Measurements from ENCODE around the gene IFTAP.
A peak's percentile ranks its signal among the peaks of the same experiment; 100 is the strongest.
"Not testable (repeated sequence)": the region's sequence is repeated elsewhere in the genome, so short reads cannot be mapped to it uniquely, and the experiment has no call there.

IFTAP gene, protein sequence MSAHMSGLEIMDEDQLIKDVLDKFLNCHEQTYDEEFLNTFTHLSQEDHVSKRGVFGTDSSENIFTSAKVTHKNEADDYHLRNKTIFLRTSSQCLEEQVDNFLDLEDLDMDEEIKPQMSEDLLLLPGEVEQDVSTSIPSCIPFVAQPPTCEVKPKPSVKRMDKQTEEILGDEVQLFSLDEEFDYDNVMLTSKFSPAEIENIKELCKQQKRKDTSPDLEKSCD

DNA sequence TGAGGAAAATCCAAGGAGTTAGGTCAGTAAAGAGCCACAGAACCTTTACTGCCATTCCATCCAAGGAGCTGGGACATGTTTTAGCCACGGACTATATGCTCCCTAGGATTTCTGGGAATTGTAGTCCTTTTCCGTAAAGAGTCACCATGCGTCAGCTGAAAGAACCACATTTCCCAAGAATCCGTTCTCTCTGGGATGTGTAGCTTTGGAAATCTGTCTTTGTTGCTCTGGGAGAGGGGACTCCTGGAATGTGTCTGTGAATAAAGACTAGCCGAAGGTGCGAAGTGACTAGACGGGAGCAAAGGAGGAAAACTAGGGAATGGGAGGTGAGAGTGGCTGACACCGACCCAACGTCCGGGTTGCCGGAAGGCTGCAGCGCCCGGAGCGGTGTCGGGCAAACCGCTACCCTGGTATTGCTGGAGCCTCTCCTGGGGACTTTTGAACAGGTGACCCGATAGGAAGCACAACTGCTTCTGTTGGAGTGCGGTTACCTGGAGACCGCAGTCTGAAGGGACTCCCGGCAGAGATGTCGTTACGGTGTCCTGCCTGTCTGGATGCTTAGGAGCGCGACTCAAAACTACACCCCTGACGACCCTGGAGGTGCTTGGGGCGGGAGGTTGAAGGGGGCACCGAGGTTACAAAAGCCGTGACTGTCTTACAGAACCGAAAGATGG is at the start of gene IFTAP:
Gene IFTAP (plus strand): TSS at position 187 of the 674 bp plus-strand sequence. CDS start 15,602 bp downstream, outside the sequence.
- DNase-seq, result peak; percentile 18

DNA sequence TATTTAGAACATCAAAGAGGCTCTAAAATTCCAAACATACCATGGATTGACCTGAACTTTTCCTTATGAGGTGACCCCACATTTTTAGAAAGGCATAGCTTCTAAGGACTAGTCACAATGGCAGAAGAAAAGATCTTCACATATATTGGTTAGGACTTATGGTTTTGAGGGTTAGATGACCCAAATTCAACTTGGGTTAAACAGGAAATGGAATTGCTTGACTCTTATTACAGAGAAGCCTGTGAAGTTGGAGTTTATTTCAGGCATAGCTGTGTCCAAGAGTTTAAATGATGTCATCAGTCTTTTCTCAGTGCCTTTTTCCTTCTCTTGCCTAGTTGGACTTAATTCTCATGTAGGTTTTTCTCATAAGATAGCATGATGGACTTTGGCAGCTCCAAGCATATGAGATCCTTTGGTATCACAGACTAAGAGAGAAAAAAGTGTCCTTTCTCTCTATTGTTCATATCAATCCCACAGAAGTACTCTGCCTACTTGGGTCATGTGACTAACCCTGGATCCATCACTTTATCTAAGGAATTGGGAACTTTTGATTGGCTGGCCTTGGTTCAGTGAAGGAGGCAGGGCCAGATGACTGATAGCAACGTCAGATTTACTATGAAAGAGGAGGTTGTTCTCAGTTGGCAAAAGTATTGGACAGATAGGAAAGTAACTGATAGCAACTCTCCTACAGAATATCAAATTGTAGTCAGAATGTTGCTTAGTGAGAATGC is 43.8 kb upstream of the IFTAP start:
- no peak for DNase-seq

- not testable (repeated sequence) for DNase-seq
Measured at GRCh38 chr11:36557390-36557789, 36.9 kb upstream of the IFTAP start.

DNA sequence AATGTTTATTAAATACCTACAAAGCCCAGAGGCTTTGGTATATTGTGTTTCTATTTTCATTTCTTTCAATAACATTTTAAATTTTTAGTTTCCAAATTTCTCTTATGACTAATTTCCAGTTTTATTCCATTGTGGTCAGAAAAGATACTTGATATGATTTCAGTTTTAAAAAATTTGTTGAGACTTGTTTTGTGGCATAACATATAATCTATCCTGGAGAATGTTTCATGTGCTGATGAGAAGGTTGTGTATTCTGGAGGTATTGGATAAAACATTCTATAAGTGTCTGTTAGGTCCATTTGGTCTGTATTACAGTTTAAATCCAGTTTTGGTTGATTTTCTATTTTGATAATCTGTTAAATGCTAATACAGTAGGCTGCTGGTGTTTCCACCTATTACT is 36.3 kb upstream of the IFTAP start:
- DNase-seq, result no peak

DNA sequence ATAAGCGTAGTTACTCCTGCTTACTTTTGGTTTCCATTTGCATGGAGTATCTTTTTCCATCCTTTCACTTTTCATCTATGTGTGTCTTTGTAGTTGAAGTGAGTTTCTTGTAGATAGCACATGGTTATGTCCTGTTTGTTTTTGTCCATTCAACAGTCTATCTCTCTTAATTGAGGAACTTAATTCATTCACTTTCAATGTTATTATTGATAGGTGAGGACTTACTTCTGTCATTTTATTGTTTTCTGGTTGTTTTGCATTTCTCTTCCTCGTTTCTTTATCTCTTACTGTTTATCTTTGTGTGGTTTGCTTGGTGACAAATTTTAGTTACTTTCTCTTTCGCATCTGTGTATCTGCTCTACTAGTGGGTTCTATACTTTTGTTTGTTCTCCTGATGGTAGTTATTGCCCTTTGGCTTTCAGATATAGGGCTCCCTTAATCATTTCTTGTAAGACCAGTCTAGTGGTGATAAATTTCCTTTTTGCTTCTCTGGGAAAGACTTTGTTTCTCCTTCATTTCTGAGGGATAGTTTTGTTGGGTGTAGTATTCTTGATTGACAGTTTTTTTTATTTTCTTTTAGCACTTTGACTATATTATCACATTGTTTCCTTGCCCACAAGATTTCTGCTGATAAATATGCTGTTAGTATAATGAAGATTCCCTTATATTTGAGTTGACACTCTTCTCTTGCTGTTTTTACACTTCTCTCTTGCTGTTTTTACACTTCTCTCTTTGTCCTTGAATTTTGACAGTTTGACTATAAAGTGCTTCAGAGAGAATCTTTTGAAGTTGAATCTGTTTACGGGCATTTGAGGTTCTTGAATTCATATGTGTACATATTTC is 35.5 kb upstream of the IFTAP start:
- no peak for DNase-seq

GRCh38 chr11:36564376-36565030 is 29.8 kb upstream of the IFTAP start:
- peak; percentile 37 for DNase-seq

- no peak for DNase-seq
Measured at GRCh38 chr11:36565031-36565610, 29.2 kb upstream of the IFTAP start.

DNA sequence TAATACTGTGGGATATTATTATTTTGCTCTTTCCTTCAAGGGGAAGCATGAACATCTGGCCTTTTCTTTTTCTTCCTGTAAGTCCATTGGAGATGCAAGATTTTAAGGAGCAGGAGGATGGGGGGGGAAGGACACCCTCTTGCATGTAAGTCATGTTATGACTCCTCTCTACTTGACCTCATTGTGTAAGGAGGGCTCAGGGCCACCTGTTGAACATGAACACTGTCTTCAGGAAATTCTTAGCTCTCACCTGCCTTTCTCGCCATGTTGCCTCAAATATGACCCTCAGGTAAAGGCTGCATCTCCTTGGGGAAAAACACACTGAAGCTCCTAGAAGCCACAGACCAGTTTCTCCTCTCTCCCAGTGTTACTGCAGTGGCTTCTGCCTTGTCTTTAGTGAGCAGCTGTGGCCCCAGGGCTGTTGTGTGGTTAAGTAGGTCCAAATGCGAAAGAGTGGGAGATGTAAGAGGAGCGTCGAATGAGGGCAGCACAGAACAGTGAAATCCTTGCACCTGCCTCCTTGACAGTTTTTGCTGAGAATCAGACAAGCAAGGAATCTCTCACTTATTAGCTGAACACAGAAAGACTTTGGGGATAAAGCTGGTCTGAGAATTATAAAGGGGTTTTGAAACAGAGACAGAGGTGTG is 27.8 kb upstream of the IFTAP start:
- no peak for DNase-seq

DNA sequence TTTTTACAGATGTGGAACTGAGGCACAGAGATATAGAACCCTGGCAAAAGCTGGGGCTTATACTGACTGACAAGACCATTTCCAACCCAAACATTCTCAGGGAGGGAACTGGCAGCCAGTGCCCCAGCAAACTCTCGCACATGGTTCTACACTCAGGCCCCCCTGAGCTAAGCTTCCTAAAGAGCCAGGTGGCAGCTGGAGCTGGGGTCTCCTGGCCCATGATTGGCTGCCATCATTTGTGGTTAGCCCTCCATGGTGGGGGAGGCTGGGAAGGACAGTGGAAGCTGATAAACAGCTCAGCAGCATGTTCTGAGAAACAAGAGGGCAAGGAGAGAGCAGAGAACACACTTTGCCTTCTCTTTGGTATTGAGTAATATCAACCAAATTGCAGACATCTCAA is 26.6 kb upstream of the IFTAP start, which contains the start of gene RAG1:
Gene RAG1 (plus strand): TSS at position 314 of the 400 bp plus-strand sequence. CDS start 5,298 bp downstream, outside the sequence.
- DNase-seq, result no peak

GRCh38 chr11:36569095-36569494 is 25.2 kb upstream of the IFTAP start:
- DNase-seq, result no peak

GRCh38 chr11:36574486-36574885 is 19.8 kb upstream of the IFTAP start:
- DNase-seq, result no peak

- DNase-seq, result no peak
Measured at GRCh38 chr11:36577373-36577772, 16.9 kb upstream of the IFTAP start.

DNA sequence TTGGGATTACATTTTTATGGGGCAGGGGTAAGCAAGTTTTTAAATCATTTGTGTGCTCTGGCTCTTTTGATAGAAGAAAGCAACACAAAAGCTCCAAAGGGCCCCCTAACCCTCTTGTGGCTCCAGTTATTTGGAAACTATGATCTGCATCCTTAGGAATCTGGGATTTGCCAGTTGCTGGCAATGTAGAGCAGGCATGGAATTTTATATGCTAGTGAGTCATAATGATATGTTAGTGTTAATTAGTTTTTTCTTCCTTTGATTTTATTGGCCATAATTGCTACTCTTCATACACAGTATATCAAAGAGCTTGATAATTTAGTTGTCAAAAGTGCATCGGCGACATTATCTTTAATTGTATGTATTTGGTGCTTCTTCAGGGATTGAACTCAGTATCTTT is 16.4 kb upstream of the IFTAP start:
- no peak for DNase-seq

GRCh38 chr11:36578458-36578857 is 15.8 kb upstream of the IFTAP start:
- DNase-seq, result no peak

DNA sequence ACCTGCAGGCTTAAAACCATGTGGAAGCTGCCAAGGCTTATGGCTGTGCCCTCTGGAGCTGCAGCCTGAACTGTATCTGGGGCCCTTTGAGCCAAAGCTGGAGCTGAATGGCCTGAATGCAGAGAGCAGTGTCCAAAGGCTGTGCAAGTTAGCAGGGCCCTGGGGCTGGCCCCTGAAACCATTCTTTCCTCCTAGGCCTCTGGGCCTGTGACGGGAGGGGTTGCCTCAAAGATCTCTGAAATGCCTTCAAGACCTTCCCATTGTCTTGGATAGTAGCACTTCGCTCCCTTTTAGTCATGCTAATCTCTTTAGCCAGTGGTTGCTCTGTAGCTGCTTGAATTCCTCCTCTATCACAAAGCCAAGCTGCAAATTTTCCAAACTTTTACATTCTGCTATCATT is 12.8 kb upstream of the IFTAP start:
- no peak for DNase-seq

- no peak for DNase-seq
Measured at GRCh38 chr11:36583667-36584066, 10.6 kb upstream of the IFTAP start.

DNA sequence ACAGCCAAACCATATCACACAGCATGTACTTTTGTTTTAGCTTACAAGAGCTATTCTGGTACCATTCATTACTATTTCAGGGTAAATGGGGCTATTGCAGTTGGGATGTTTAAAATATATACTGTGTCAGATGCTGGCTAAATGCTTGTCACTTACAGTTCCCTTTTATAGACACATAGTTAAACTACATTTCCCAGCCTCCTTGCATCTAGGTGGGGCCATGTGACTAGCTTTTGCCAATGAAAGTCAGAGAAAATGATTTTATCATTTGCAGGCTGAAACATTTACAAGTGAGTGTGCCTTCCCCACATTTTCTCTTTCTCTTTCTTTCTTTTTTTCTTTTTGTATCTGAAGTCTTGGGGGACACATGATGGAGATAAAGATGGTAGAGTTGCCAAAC is 7.8 kb upstream of the IFTAP start:
- DNase-seq, result no peak

DNA sequence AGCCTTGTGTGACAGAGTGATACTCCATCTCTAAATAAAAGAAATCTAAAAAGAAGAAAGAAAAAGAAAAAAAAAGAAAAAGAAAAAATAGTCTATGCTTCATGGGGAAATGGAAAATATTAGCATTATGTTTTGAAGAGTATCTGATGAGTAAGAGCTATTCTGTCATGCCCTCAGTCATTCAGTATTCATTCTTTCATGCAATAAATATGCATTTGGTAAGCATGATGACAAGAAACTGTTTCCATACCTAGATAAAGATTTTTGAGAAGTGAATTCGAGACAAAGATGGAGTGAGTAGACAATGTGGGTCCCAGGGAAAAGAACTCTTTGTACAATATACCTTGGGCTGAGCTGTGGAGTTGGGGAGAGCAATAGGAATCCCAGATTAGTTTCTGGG is 6.2 kb upstream of the IFTAP start:
- DNase-seq, result no peak

GRCh38 chr11:36590513-36590912 is 3.8 kb upstream of the IFTAP start:
- DNase-seq, result no peak

DNA sequence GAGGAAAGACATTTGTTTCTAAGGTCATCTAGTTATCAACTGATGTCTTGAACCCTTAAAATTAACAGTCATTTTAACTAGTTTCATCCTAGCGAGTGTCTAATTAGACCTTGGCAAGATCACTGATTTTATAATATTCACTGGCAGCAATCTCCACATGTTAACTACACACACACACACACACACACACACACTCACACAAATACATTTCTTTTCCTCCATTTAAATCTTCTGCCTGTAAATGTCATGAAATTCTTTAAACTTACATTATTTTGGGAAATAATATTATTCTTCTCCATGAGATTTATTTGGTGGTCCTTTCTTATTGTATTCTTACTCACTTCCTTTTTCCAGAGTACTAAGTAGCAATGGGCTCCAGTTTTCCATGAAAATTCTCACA is 2.9 kb upstream of the IFTAP start:
- DNase-seq, result no peak

DNA sequence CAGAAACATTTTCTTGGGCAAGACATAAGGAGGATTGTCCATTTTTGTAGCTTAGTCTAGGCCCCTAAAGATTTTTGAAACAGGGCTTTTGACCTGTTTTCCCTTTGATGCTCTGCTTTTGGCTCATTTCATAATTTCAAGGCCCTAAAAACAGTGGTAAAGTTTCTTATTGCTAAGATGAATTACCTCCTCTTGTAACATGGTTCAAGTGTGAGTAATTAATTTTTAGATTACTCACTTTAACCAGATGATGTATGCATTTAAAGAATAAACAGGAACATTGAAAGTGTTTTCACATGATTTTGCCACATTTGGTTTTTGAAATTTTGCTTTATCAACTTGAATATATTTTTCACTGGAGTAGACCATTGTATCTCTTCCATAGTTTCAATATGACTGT is 2.6 kb downstream of the IFTAP start:
- DNase-seq, result no peak

DNA sequence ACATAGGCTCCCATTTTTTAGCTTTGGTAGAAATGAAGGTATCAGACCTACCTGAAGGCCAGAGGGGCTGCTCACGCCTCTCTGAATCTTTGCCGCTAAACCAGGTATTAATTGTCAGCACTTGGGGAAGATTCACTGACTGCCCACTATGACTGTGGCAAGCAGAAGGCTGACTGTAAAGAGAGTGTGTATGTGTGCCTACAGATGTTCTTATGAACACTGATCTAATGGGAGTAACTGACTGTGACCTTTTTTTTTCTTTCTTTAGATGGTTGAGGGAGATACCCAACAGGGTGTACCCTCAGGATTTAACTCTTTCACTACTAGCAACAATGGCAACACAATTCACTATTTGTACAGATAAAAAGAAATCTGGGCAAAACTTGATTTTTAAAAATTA is 3.7 kb downstream of the IFTAP start, which contains the start of gene RAG2:
Gene RAG2 (minus strand): TSS at position 186 of the 400 bp plus-strand sequence. CDS start 4,068 bp downstream, outside the sequence.
- no peak for DNase-seq

Data from activated naive CD4-positive, alpha-beta T cell treated with anti-CD3 and anti-CD28 coated beads, Interleukin-2, amount 50 U/mL, for 16 hours (primary cell).